NAMALWA (cell line): ENCODE measurements around the gene RIN3.
"Not testable (repeated sequence)": the region's sequence is repeated elsewhere in the genome, so short reads cannot be mapped to it uniquely, and the experiment has no call there.

Experiments
- DNase-seq: peaks from one replicate; pipeline ENCODE4 v3.0.0-alpha.2; 2015; ENCODE audit warnings: low spot score

RIN3 gene

GRCh38 chr14:92624764-92625163 lies 111.2 kb downstream of the RIN3 start:
- no peak for DNase-seq

GRCh38 chr14:92625213-92625612 lies 111.6 kb downstream of the RIN3 start:
- no peak for DNase-seq

GRCh38 chr14:92626041-92626440 lies 112.5 kb downstream of the RIN3 start:
- no peak for DNase-seq

DNA sequence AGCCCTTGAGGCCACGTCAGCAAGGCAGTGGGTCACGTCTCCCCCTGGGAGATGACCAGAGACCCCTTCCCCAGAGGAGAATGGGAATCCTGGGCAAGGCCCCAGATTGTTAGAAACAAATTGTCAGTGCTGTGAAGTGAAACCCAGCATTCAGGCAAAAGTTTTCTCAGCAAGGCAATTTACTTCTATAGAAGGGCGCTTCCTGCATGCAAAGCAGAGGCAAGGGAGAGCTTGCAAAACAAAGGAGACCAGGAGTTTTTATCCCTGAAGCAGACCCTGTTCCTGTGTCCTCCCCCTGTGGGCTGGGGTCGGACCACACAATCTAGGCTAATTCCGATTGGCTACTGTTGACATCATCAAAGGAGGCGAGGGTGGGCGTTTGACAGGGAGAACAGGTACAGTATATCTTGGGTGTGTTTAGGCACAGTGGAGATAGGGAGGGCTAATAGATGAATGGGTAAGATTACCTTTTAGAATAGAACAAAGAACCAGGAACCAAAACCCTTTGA lies 114.2 kb downstream of the RIN3 start:
- no peak for DNase-seq

DNA sequence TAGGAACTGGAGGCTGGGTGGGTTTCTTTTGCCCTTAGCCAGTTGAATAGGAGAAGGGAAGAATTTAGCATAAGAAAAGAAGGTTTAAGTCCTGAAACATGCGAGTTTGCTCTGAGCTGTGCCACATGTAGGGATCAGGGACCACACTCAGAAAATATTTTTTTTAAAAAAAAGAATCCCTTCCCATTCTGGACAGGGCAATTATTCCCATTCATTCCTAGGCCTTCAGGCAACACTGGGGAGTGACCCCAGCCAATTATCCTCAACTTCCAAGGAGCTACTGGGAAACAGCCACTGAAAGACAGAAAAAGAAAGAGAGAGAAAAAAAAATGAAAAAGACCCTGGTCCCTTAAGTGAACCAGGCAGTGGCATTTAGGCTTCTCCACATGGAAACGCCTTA lies 115.1 kb downstream of the RIN3 start:
- no peak for DNase-seq

GRCh38 chr14:92630367-92630766 lies 116.8 kb downstream of the RIN3 start:
- DNase-seq: no peak

DNA sequence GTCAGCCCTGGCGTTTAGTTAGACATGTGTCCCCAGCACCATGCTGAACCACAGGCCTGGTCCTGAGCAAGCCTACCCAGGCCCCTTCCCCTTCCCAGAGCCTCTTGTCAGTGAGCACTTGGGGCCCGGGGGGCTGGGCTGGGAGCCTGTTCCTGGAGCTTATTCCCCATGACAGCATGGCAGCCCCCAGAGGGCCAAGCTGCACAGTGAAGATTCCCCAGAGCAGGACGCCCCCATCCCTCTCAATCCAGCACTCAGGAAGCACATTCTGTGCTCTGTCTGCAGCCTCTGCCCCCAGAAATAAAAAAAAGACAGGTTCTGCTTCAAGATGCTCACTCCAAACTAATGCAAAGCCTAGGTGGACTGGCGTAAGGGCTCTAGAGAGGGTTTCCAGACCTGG lies 117.5 kb downstream of the RIN3 start:
- no peak for DNase-seq

DNA sequence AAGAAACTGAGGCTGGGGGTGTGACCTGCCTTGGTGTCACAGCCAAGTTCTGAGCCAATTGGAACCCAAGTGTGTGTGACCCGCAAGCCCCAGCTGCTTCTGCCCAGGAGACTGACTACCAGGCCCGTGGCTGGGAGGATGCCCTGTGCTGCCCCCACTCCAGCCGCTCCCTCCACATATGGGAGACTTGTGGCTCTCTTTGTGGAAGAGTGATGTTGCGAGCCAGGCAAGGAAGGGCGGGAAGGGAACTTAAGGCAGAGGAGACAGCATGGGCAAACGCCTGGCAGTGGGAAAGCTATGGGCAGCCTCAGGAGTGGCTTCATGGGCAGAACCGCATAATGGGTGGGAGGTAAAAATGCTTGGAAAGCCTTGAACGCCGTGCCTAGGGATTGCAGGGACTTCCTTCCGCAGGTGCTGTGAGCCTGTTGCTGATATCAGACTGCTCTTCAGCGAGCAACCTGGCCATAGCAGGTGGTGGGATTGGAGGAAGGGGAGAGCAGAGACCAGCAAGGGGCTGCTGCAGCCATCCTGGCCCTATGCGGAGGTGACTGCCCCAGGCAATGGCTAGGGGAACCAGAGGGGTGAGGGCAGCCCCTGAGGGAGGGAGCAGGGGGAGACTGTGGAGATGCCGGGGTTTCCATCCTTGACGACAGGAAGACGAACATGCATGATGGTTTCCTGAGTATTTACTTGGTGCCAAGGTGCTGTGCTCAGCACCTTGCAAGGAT lies 119.1 kb downstream of the RIN3 start:
- no peak for DNase-seq

DNA sequence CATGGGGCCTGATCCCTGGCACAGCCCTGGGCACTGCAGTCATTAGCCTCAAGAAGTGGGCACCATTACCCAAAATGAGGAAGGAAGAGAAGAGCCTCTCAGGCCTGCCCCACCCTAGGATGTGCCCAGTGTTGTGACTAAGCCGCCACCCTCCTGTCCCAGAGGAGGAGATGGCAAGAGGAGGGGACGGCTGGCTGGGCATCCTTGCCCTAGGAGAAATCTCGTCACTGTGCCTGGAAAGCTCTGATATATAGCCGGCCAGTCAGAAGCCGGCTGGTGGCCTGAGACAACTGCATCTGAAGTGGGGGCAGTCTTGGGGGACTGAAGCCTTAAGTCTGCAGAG lies 119.7 kb downstream of the RIN3 start:
- no peak for DNase-seq

DNA sequence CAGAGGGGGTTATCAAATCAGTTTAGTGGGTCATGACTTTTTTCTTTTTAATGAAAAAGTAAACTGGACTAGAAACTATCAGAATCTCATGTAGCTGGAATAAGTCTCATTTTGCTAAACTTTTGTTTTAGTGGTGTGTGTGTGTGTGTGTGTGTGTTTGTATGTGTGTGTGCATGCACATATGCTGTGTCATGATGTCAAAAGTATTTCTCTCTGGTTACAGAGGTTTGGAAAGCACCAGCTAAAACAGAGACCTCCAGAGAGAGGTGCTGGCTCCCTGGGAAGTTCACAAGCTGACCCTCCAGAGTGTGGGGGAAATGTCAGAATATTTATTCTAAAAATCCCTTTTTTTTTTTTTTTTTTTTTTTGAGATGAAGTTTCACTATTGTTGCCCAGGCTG lies 120.1 kb downstream of the RIN3 start:
- no peak for DNase-seq

GRCh38 chr14:92635031-92635430 lies 121.5 kb downstream of the RIN3 start:
- no peak for DNase-seq

- no peak for DNase-seq
Observed at GRCh38 chr14:92635896-92636295, 122.3 kb downstream of the RIN3 start.

GRCh38 chr14:92637228-92637627 lies 123.6 kb downstream of the RIN3 start:
- no peak for DNase-seq

GRCh38 chr14:92637864-92638263 lies 124.3 kb downstream of the RIN3 start:
- DNase-seq: no peak

GRCh38 chr14:92638266-92638665 lies 124.7 kb downstream of the RIN3 start:
- no peak for DNase-seq

- DNase-seq: no peak
Observed at GRCh38 chr14:92638904-92639303, 125.3 kb downstream of the RIN3 start.

- DNase-seq: not testable (repeated sequence)
Observed at GRCh38 chr14:92639472-92640117, 126.0 kb downstream of the RIN3 start.

DNA sequence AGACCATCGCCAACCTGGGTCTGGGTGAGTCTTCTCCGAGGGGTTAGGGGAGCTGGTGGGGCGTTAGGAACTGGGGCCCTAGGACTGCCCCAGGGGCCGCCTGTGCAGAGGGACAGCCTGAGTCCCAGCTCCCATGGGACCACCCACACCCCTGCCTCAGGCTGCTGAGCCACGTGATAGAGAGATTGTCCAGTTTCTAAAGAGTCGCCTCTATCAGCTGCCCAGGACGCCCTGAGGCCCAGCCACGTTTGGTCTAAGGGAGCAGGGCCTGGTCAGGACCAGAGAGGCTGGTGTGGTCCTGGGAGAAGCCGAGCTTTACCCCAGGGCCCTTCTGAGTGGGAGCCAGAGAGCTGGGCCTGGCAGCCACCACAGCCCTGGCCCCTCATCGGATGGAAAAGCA lies 127.7 kb downstream of the RIN3 start:
- no peak for DNase-seq

DNA sequence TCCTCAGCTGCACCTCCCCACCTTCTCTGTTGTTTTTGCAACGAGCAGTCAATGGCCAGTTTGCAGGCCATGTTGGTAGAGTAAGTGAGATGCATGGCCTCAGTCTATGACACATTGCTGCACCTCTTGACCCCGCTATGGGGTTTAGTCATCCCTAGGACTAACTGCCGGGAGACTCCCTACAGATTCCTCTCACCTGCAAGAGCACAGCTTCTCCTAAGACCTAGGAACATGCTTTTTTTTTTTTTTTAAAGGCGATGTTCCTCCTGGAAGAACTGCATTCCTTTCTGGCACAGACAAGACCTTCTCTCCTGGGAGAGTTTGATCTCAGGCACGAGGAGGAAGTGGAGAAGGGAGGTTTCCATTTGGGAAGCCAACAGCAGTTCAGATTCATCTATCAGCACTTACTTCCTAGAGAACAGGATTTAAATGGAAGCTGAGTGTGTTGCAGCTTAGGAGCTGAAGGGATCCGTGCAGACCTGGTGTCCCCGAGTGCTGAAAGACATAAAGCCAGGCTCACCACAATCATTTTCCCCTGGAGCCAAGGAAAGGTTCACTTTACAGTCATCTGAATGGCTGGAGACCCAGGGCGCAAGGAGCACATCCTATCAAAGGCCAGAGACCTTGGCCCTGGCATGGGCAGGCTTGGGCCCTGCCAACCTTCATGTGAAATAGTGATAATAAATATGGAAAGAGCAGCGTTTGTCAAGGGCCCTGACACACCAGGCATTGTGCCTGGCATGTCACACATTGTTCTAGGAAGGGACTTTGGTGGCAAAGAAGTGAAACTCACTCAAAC lies 130.8 kb downstream of the RIN3 start:
- DNase-seq: no peak

DNA sequence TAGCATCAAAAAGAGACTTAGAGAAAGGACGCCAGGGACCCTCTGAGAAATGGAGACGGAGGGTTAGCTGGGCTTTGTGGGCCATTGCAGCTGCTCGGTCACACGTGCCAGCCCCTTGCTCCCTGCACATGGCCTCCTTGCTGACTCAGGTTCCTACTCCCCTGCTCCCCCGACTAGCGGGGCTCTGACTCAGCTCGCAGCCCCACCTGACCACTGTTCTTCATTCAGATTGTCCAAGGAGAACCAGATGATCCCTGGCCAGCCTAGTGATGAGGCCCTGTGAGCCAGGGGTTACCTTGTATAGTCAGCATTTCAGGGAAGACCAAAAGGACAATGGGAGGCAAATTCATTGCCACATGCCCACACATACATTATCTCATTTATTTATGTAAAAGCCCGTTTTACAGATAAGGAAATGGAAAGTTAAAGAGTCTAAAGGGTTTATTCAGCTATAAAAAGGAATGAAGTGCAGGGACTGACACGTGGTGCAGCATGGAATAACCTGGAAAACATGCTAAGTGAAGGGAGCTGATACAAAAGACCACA lies 131.5 kb downstream of the RIN3 start:
- no peak for DNase-seq

DNA sequence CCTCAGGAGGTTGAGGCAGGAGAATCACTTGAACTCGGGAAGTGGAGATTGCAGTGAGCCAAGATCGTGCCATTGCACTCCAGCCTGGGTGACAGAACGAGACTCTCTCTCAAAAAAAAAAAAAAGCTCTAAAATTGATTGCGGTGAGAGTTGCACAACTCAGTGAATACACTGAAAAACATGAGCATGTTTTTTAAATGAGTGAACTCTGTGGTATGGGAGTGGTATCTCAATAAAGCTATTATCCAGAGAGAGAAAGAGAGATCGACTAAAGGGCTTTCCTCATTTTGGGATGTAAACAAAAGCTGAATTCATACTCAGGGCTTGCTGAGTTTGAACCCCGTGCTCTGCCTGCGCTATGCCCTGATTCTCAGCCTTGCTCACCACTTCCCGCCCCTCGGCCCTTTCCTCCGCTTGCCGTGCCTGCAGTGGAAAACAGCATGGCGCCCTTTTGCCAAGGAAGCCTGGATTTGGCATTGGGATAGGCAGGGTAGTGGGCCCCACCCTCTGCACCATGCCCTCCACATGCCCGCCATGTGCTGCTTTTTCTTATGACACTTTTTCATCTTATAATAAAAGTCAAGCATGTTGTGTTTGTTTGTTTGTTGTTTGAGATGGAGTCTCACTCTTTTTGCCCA lies 132.4 kb downstream of the RIN3 start:
- no peak for DNase-seq
